Ascending aorta (tissue), 2 donors: ENCODE measurements around the gene TRAPPC2. TPM values are rescaled to one million over a fixed set of nuclear protein-coding genes. Genes with fewer than 3 reads are reported as not detected.

ENCODE experiments used
- DNase-seq, 2 donors: peaks; one replicate each; pipeline ENCODE4 v3.0.0-alpha.2; 2019; ENCODE audit warnings: low spot score in 2 of 2
- H3K27ac ChIP-seq, 2 donors: fragments of 200-600 bp; sonication (generic); one replicate each; pipeline ENCODE4 v1.5.1; 2016 to 2017; ENCODE audit warnings: mild to moderate bottlenecking in 1 of 2
- H3K27me3 ChIP-seq: fragments of 200-600 bp; sonication (generic); one replicate; pipeline ENCODE4 v1.5.1; 2017
- H3K36me3 ChIP-seq, 2 donors: fragments of 200-600 bp; sonication (generic); one replicate each; pipeline ENCODE4 v1.5.1; 2016
- H3K4me1 ChIP-seq, 2 donors: fragments of 200-600 bp; sonication (generic); one replicate each; pipeline ENCODE4 v1.5.1; 2016 to 2017; ENCODE audit warnings: mild to moderate bottlenecking in 1 of 2
- H3K4me3 ChIP-seq, 2 donors: fragments of 200-600 bp; sonication (generic); one replicate each; pipeline ENCODE4 v1.5.1; 2016 to 2017; ENCODE audit warnings: mild to moderate bottlenecking in 1 of 2
- H3K9me3 ChIP-seq, 2 donors: fragments of 200-600 bp; sonication (generic); one replicate each; pipeline ENCODE4 v1.5.1; 2016
- CTCF ChIP-seq, 3 experiments: fragments of 200-600 bp in 2 of 3; fragments of 450-650 bp in 1 of 3; sonication (generic) in 2 of 3; IDR thresholded peaks; one replicate each; pipeline ENCODE4 v1.5.1; 2016 to 2019; ENCODE audit warnings: antibody characterized with exemption in 3 of 3, mild to moderate bottlenecking in 1 of 3, moderate library complexity in 1 of 3
- intact Hi-C: fragments of 100-400 bp; cut with DNase I; formaldehyde crosslinking; loops from one replicate; pipeline ENCODE4 v1.15.1; 2023
- total RNA-seq: library from RNA; depleted of rRNA; stranded (reverse); fragments of >200 nt; gene quantifications from one replicate; pipeline ENCODE4 v1.1.0, GENCODE V29; 2016

Gene TRAPPC2
- total RNA-seq, 1 donor from 2014 or later, result 8.0 TPM

- Histone ChIP-seq H3K27ac (no peak overlapping the region), H3K4me3 (no peak overlapping the region), H3K4me1 (no peaks in the 10 kb centered on the region), H3K9me3 (no peaks in the 10 kb centered on the region), H3K27me3 (no peaks in the 10 kb centered on the region), H3K36me3 (peaks cover 0 to 3% of the 10 kb centered on the region in 2 donors)
- intact Hi-C loops, result no loop called here
- DNase-seq, result no peak
- no peak for TF ChIP-seq CTCF (IDR thresholded peaks at IDR 0.05)
Observed at GRCh38 chrX:13667919-13668318, 66.5 kb downstream of the TRAPPC2 start.

- H3K4me3 ChIP-seq, result no peak overlapping the region
- intact Hi-C loops, result no loop called here
- peaks cover 0 to 10% of the 10 kb centered on the region in 2 donors for H3K36me3 ChIP-seq
- no peak overlapping the region for H3K27ac ChIP-seq
- no peaks in the 10 kb centered on the region for H3K27me3 ChIP-seq
- TF ChIP-seq CTCF (IDR thresholded peaks at IDR 0.05), result no peak
- DNase-seq, result no peak
- no peaks in the 10 kb centered on the region for H3K4me1 ChIP-seq
- no peaks in the 10 kb centered on the region for H3K9me3 ChIP-seq
Observed at GRCh38 chrX:13666836-13667235, 67.6 kb downstream of the TRAPPC2 start.

- intact Hi-C loops, result loop anchor here (1.0 to 5.0 kb wide), 2 partner anchors 25 to 228 kb away; partner anchors contain the start of gene RAB9A
- Histone ChIP-seq H3K27ac (peak overlapping the region; percentile 57 to 61), H3K36me3 (peaks cover 0 to 10% of the 10 kb centered on the region in 2 donors), H3K4me3 (no peak overlapping the region), H3K27me3 (no peaks in the 10 kb centered on the region), H3K4me1 (peaks cover 0 to under 1% of the 10 kb centered on the region in 2 donors), H3K9me3 (no peaks in the 10 kb centered on the region)
- DNase-seq, result no peak
- no peak for TF ChIP-seq CTCF (IDR thresholded peaks at IDR 0.05)
Observed at GRCh38 chrX:13664020-13664419, 70.4 kb downstream of the TRAPPC2 start.

- no peak for TF ChIP-seq CTCF (IDR thresholded peaks at IDR 0.05)
- intact Hi-C loops, result loop anchor here (5.0 kb wide), 1 partner anchor 230 kb away; no protein-coding TSS in a partner anchor
- Histone ChIP-seq H3K27ac (peak overlapping the region; percentile 25 to 39), H3K27me3 (no peaks in the 10 kb centered on the region), H3K9me3 (no peaks in the 10 kb centered on the region), H3K4me1 (peaks cover 0 to 3% of the 10 kb centered on the region in 2 donors), H3K36me3 (peaks cover 0 to 10% of the 10 kb centered on the region in 2 donors), H3K4me3 (peak overlapping the region in 1 of 2 donors; percentile 24)
- no peak for DNase-seq
Observed at GRCh38 chrX:13662355-13662791, 72.0 kb downstream of the TRAPPC2 start.

Other genes with a start within 250 kb of the TRAPPC2 start
- gene EGFL6, start 165.0 kb downstream of the TRAPPC2 start, total RNA-seq, result not detected
- 4.5 TPM for gene TCEANC, start 81.5 kb downstream of the TRAPPC2 start, total RNA-seq
- 1.5 TPM for gene RAB9A, start 45.5 kb downstream of the TRAPPC2 start, total RNA-seq
- gene OFD1, start 128 bp upstream of the TRAPPC2 start, total RNA-seq, result 8.4 TPM
- gene GPM6B, start 82.5 kb upstream of the TRAPPC2 start, total RNA-seq, result 18.6 TPM